K562 (cell line): Measurements from ENCODE around the gene KAZN. TPM values are rescaled to one million over a fixed set of nuclear protein-coding genes. Genes with fewer than 3 reads are reported as not detected.

Experiments
- ATAC-seq: fragments of 200-7000 bp; cut with Tn5 transposase; 3 replicates; pipeline ENCODE4 v1.9.1; 2020; ENCODE audit warnings: moderate library complexity
- BruUV-seq: library from RNA; stranded (reverse); fragments of 400-500 nt; replicated peaks from 2 replicates; lab custom pipeline; 2021; lab: Mats Ljungman, UMichigan
- CTCF ChIA-PET: fragments of 300-600 bp; formaldehyde crosslinking; extraction: SDS; loops from one replicate; lab custom pipeline; 2021; ENCODE audit warnings: low intra/inter-chr PET ratio; lab: Yijun Ruan, JAX
- POLR2A ChIA-PET: fragments of 300-600, 350-650 bp; sonication (Branson Sonifier 250); formaldehyde crosslinking; extraction: SDS; loops from one replicate; lab custom pipeline; 2021; ENCODE audit warnings: antibody characterized with exemption, inconsistent platforms; lab: Yijun Ruan, JAX
- DNase-seq, 4 experiments: peaks; one replicate each; pipeline versions ENCODE4 v3.0.0 to v3.0.0-alpha.2; 2011 to 2018; ENCODE audit warnings: low spot score in 3 of 4, mixed read lengths in 3 of 4; ENCODE audit errors: extremely low read depth in 1 of 4
- FAIRE-seq: peaks from 2 replicates; lab custom pipeline; 2011; peaks lifted over from hg19 to GRCh38; lab: Jason Lieb, UNC
- H2AFZ ChIP-seq: 2 replicates; pipeline ENCODE4 v1.6.0; 2011; ENCODE audit warnings: low read depth, low read length, control low read depth, inconsistent platforms
- H3K27ac ChIP-seq: fragments of 200-600 bp; 3 replicates; pipeline ENCODE4 v1.8.0; 2011; ENCODE audit warnings: low read depth, mild to moderate bottlenecking, control low read depth, inconsistent platforms, low read length, moderate library complexity, mixed read lengths; ENCODE audit errors: extremely low read depth
- H3K27me3 ChIP-seq, 2 experiments: fragments of 300-600 bp in 1 of 2; 2 replicates in 1 of 2; 3 replicates in 1 of 2; pipeline versions ENCODE4 v1.6.0 to v1.8.0; 2011; ENCODE audit warnings: inconsistent platforms in 2 of 2, low read length in 2 of 2, mild to moderate bottlenecking in 1 of 2, mixed read lengths in 1 of 2, moderate library complexity in 1 of 2; ENCODE audit not compliant: control insufficient read depth in 2 of 2, insufficient read depth in 2 of 2
- H3K36me3 ChIP-seq: fragments of 300-600 bp; 3 replicates; pipeline ENCODE4 v1.8.0; 2011; ENCODE audit warnings: mild to moderate bottlenecking, low read length, inconsistent platforms; ENCODE audit not compliant: control insufficient read depth, insufficient read depth
- H3K4me1 ChIP-seq, 2 experiments: fragments of 200-600 bp in 1 of 2; replicated peaks in 1 of 2; 2 replicates in 1 of 2; 3 replicates in 1 of 2; pipeline versions ENCODE4 v1.5.1 to v1.8.0; 2011; ENCODE audit warnings: inconsistent platforms in 2 of 2, low read length in 2 of 2, mild to moderate bottlenecking in 1 of 2, mixed read lengths in 1 of 2, moderate library complexity in 1 of 2; ENCODE audit not compliant: control insufficient read depth in 2 of 2, insufficient read depth in 2 of 2
- H3K4me2 ChIP-seq: 2 replicates; pipeline ENCODE4 v1.6.1; 2011; ENCODE audit warnings: low read length, control low read depth, inconsistent platforms, mixed read lengths; ENCODE audit not compliant: insufficient read depth
- H3K4me3 ChIP-seq: fragments of 200-600 bp; sonication (generic), shearing (Covaris generic); 2 replicates; pipeline ENCODE4 v1.5.1; 2016; ENCODE audit warnings: control low read depth, inconsistent platforms
- H3K79me2 ChIP-seq: fragments of 200-600 bp; 3 replicates; pipeline ENCODE4 v1.8.0; 2011; ENCODE audit warnings: low read length, inconsistent platforms; ENCODE audit not compliant: control insufficient read depth, insufficient read depth
- H3K9ac ChIP-seq, 2 experiments: 2 replicates each; pipeline versions ENCODE4 v1.6.0 to v1.6.1; 2011; ENCODE audit warnings: low read depth in 2 of 2, low read length in 2 of 2, control low read depth in 1 of 2, inconsistent platforms in 1 of 2, mild to moderate bottlenecking in 1 of 2, mixed read lengths in 1 of 2; ENCODE audit not compliant: insufficient read depth in 1 of 2
- H3K9me1 ChIP-seq: one replicate; pipeline ENCODE4 v1.6.0; 2011; ENCODE audit warnings: inconsistent platforms, mild to moderate bottlenecking, low read length, moderate library complexity; ENCODE audit not compliant: control insufficient read depth, insufficient read depth
- H3K9me3 ChIP-seq: replicated peaks from 2 replicates; pipeline ENCODE4 v1.5.1; 2011; ENCODE audit warnings: low read depth, low read length, inconsistent platforms; ENCODE audit not compliant: control insufficient read depth, insufficient read depth
- H4K20me1 ChIP-seq: replicated peaks from 2 replicates; pipeline ENCODE4 v1.6.1; 2011; ENCODE audit warnings: low read length, inconsistent platforms, mixed read lengths; ENCODE audit not compliant: control insufficient read depth, insufficient read depth
- NR4A1 ChIP-seq, 2 experiments: fragments of 250-450 bp in 1 of 2; fragments of 450-650 bp in 1 of 2; sonication (Bioruptor Pico) in 1 of 2; IDR thresholded peaks; 2 replicates each; pipeline versions ENCODE4 v1.4.0 to v1.6.1; 2016 to 2020; ENCODE audit warnings: mild to moderate bottlenecking in 2 of 2, missing compliant biosample characterization in 1 of 2, missing genetic modification characterization in 1 of 2, moderate library complexity in 1 of 2
- SPI1 ChIP-seq: IDR thresholded peaks from 2 replicates; pipeline ENCODE4 v1.6.1; 2011; ENCODE audit warnings: low read depth, low read length, control low read depth, borderline replicate concordance
- TBL1XR1 ChIP-seq, 2 experiments: IDR thresholded peaks; 2 replicates each; pipeline ENCODE4 v1.6.1; 2012; ENCODE audit warnings: improper control_type of control experiment in 2 of 2, low read length in 2 of 2, mild to moderate bottlenecking in 1 of 2
- WGBS: fragments of 100-300 bp; shearing (Covaris generic); methylation state at CpG from one replicate; pipeline ENCODE4 v1.1.6; 2016; ENCODE audit warnings: low coverage, mixed read lengths; ENCODE audit not compliant: insufficient coverage; ENCODE audit errors: missing lambda C conversion rate; 5-methylcytosine and 5-hydroxymethylcytosine counted together
- in situ Hi-C: fragments of 300-500 bp; cut with MboI; formaldehyde crosslinking; loops from 4 replicates; pipeline ENCODE4 v1.15.0; 2018; ENCODE audit warnings: inconsistent platforms, mixed read lengths
- intact Hi-C: fragments of 100-400 bp; cut with micrococcal nuclease; formaldehyde crosslinking; loops from 2 replicates; pipeline ENCODE4 v1.14.2; 2022
- polyA plus RNA-seq, 8 experiments: library from polyadenylated mRNA; depleted of rRNA in 4 of 8; stranded (reverse) in 5 of 8; unstranded in 3 of 8; fragments of >200 nt; fragmentation: Nextera tagmentation in 2 of 8; fragmentation: Illumina TruSeq in 1 of 8; extraction: Ambion mirVana in 2 of 8; extraction: Trizol in 1 of 8; gene quantifications; 2 replicates each; pipeline versions ENCODE4 v1.2.1 to v1.2.3, GENCODE V29; 2011 to 2014; ENCODE audit warnings: inconsistent platforms in 1 of 8, missing spikeins in 1 of 8
- total RNA-seq, 7 experiments: library from RNA; depleted of rRNA in 6 of 7; stranded (reverse); fragments of >200 nt in 6 of 7; fragmentation: Illumina TruSeq in 2 of 7; extraction: Trizol in 2 of 7; gene quantifications; 2 replicates each; pipeline versions ENCODE4 v1.2.1 to v1.2.3, GENCODE V29; 2011 to 2021; ENCODE audit warnings: low replicate concordance in 1 of 7

The KAZN gene
- total and polyA plus RNA-seq, 9 of the 15 experiments (the other 6 are each of a cell fraction or from before 2014, with no cell fraction given), result 2.1 to 21.6 (median 5.4) TPM

DNA sequence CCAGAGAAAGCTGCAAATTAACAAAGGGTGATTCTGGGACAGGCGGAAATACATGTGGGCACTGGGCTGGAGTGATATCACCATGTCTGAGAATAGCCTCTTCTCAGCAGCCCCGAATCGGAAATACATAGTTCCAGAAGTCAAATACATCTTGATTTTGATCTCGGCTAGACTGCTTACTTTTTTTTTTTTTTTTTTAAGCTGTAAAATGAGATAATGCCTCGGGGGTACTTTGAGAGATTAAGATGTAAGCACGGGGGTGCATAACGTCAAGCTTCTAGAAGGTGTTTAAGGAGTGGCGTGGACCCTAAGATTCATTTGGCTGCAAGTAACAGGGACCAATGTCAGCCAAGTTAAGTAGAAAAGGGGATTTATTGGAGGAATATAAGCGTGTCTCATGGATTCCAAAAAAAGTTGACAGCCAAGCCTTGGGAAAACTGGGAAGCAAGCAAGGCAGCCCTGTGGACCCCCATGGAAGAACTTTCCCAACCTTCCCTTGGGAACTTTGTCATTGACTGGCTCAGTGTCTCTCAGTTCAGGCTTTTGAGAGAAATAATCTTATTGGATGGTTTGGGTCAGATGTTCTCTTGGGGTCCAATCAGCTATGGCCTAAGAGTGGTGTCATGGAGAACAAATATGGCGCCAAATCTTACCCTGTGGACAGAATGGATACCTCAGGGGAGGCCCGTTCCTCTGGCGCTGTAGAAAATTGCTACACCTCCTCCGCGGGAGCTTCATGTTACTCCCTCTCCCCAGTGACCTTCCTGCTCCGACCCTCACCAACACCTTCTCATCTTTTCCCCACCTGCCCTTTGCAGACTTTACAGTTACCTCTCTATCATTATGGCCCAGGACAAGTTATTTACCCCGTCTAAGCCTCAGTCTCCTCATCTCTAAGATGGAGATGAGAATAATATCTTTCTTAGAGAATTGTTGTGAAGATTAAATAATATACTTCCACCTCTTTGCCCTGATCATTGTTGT is 186.6 kb downstream of the KAZN start (continued):
- TF ChIP-seq NR4A1 (CRISPR knock-in tag; IDR thresholded peaks at IDR 0.05) (no peak), NR4A1 (tag; IDR thresholded peaks at IDR 0.05) (peak; percentile 79)

DNA sequence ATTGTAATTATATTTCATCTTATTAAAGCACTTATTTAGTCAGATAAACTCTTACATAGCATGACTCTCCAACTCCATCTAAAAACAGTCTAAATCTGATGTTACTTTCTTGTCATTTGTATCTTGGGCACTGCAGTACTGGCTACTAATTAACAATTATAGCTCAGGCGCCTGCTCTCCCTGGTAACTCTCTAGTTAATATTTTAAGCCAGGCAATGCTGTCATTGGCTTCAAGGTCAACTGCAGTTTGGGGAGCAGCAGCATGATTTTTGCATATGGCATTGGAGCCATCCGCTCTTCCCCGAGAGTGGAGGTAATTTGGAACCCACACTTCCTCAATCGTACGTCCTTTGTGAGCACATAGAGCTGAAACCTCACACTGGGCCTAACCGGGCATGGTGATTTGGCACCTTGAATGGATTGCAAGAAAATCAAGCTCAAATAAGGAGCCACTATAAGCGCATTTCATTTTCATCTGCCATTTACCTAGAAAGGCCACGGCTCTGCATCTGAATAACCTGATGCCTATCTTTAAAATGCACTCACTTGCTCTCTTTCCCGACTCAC is 187.7 kb downstream of the KAZN start:
- H3K4me1 ChIP-seq, result peaks cover 47 to 69% of the 10 kb centered on the region in 2 experiments
- TF ChIP-seq SPI1 (0 out of 2 replicates have a peak, but pooled peaks have one; percentile 33), TBL1XR1 (IDR thresholded peaks at IDR 0.05; ENCODE audit: low read length in 2 of 2) (no peak)
- TF ChIP-seq, all 486 proteins: peak for 1
- no peaks in the 10 kb centered on the region for H3K36me3 ChIP-seq
- H3K27me3 ChIP-seq, result no peaks in the 10 kb centered on the region
- ChIA-PET POLR2A (interaction anchor here (1.1 kb wide), 1 partner anchor 9 kb away, joined by 5 read pairs; no protein-coding TSS in a partner anchor), CTCF (no interaction called here)
- H3K9me1 ChIP-seq, result no peaks in the 10 kb centered on the region
- ATAC-seq, result no peak
- WGBS, result 85% methylated on average over 9 of the region's 9 CpGs
- DNase-seq, result no peak
- intact Hi-C loops (no loop called here), in situ Hi-C loops (loop anchor here (10.0 kb wide), 1 partner anchor 239 kb away; no protein-coding TSS in a partner anchor)
- BruUV-seq, result no TSS peak
- H4K20me1 ChIP-seq, result no peaks in the 10 kb centered on the region
- no peak for FAIRE-seq
- no peak overlapping the region for H3K4me2 ChIP-seq
- H3K4me3 ChIP-seq, result no peak overlapping the region
- H3K9me3 ChIP-seq, result peaks cover 9% of the 10 kb centered on the region
- peak overlapping the region; percentile 47 for H2AFZ ChIP-seq
- H3K79me2 ChIP-seq, result no peaks in the 10 kb centered on the region
- H3K27ac ChIP-seq, result no peak overlapping the region
- H3K9ac ChIP-seq, result no peak overlapping the region
